Posterior vena cava (tissue), 2 donors: ENCODE data around the gene HHAT. TPM values are rescaled to one million over a fixed set of nuclear protein-coding genes. Genes with fewer than 3 reads are reported as not detected.
"Not testable (repeated sequence)": the region's sequence is repeated elsewhere in the genome, so short reads cannot be mapped to it uniquely, and the experiment has no call there.

Experiments
- DNase-seq: peaks from one replicate; pipeline ENCODE4 v3.0.0-alpha.2; 2020; ENCODE audit warnings: low spot score
- intact Hi-C, 2 donors: fragments of 100-400 bp; cut with DNase I; formaldehyde crosslinking; loops; one replicate each; pipeline versions ENCODE4 v1.14.1 to v1.14.2; 2022 to 2023
- total RNA-seq, 2 donors: library from RNA; stranded (reverse); fragmentation: NEBNext Ultra II Directional; extraction: Animal tissue kit (Norgen Biotek cat#: 25700); gene quantifications; one replicate each; pipeline ENCODE4 v1.2.1, GENCODE V29; 2021
- donor health status: DM: yes; HTN: yes; CAD: no.
- donor health status: DM: yes; HTN: yes; CAD: no.

HHAT gene
- total RNA-seq, 2 donors from 2014 or later = 1.5 to 1.7 TPM

- DNase-seq = no peak
- intact Hi-C loops = loop anchor here in 1 of 2 donors (10.0 kb wide), 1 partner anchor 110 kb away; no protein-coding TSS in a partner anchor
Observed at GRCh38 chr1:210635108-210635507, 306.4 kb downstream of the HHAT start.

GRCh38 chr1:210641582-210641981 lies 312.9 kb downstream of the HHAT start:
- DNase-seq = no peak

GRCh38 chr1:210645582-210646257 lies 317.0 kb downstream of the HHAT start:
- DNase-seq = no peak
- intact Hi-C loops = no loop called here

More at GRCh38 chr1:210641582-210641981, 312.9 kb downstream of the HHAT start:
- intact Hi-C loops = no loop called here

GRCh38 chr1:210646258-210646616 lies 317.5 kb downstream of the HHAT start:
- DNase-seq = no peak
- intact Hi-C loops = no loop called here

- no peak for DNase-seq
- intact Hi-C loops = no loop called here
Observed at GRCh38 chr1:210647406-210648333, 319.0 kb downstream of the HHAT start.

- intact Hi-C loops = no loop called here
- DNase-seq = no peak
Observed at GRCh38 chr1:210648588-210649269, 320.0 kb downstream of the HHAT start.

- no peak for DNase-seq
- intact Hi-C loops = loop anchor here in 1 of 2 donors (10.0 kb wide), 1 partner anchor 1586 kb away; no protein-coding TSS in a partner anchor
Observed at GRCh38 chr1:210650403-210650802, 321.7 kb downstream of the HHAT start.

- intact Hi-C loops = loop anchor here in 1 of 2 donors (10.0 kb wide), 1 partner anchor 1588 kb away; no protein-coding TSS in a partner anchor
- DNase-seq = no peak
Observed at GRCh38 chr1:210652329-210652954, 323.7 kb downstream of the HHAT start.

GRCh38 chr1:210653771-210654170 lies 325.1 kb downstream of the HHAT start:
- intact Hi-C loops = loop anchor here in 1 of 2 donors (10.0 kb wide), 1 partner anchor 1589 kb away; no protein-coding TSS in a partner anchor
- no peak for DNase-seq

- no peak for DNase-seq
- intact Hi-C loops = loop anchor here in 1 of 2 donors (10.0 kb wide), 1 partner anchor 1590 kb away; no protein-coding TSS in a partner anchor
Observed at GRCh38 chr1:210654176-210654981, 325.7 kb downstream of the HHAT start.

- DNase-seq = no peak
- intact Hi-C loops = loop anchor here in 1 of 2 donors (10.0 kb wide), 1 partner anchor 1591 kb away; no protein-coding TSS in a partner anchor
Observed at GRCh38 chr1:210655511-210655910, 326.8 kb downstream of the HHAT start.

GRCh38 chr1:210657806-210658205 lies 329.1 kb downstream of the HHAT start:
- DNase-seq = no peak

GRCh38 chr1:210661520-210661919 lies 332.8 kb downstream of the HHAT start:
- intact Hi-C loops = loop anchor here in 1 of 2 donors (5.0 kb wide), 1 partner anchor 944 kb away; no protein-coding TSS in a partner anchor
- not testable (repeated sequence) for DNase-seq

More at GRCh38 chr1:210657806-210658205, 329.1 kb downstream of the HHAT start:
- intact Hi-C loops = loop anchor here in 1 of 2 donors (10.0 kb wide), 1 partner anchor 1593 kb away; no protein-coding TSS in a partner anchor

- intact Hi-C loops = loop anchor here in 1 of 2 donors (5.0 kb wide), 1 partner anchor 945 kb away; no protein-coding TSS in a partner anchor
- no peak for DNase-seq
Observed at GRCh38 chr1:210662291-210663050, 333.8 kb downstream of the HHAT start.

- DNase-seq = no peak
- intact Hi-C loops = loop anchor here in 1 of 2 donors (5.0 kb wide), 1 partner anchor 947 kb away; no protein-coding TSS in a partner anchor
Observed at GRCh38 chr1:210663730-210664573, 335.2 kb downstream of the HHAT start.

GRCh38 chr1:210669951-210670350 lies 341.2 kb downstream of the HHAT start:
- intact Hi-C loops = no loop called here
- no peak for DNase-seq
